Peyer's patch (tissue), 4 donors: Measurements from ENCODE around the gene RGPD3. TPM values are rescaled to one million over a fixed set of nuclear protein-coding genes. Genes with fewer than 3 reads are reported as not detected.
A peak's percentile ranks its signal among the peaks of the same experiment; 100 is the strongest.
"Not testable (repeated sequence)": the region's sequence is repeated elsewhere in the genome, so short reads cannot be mapped to it uniquely, and the experiment has no call there.

Experiments used
- DNase-seq, 3 donors: peaks; one replicate each; pipeline ENCODE4 v3.0.0-alpha.2; 2017 to 2019
- H3K27ac ChIP-seq, 4 donors: fragments of 200-600 bp; sonication (generic); one replicate each; pipeline ENCODE4 v1.5.1; 2016 to 2019
- H3K27me3 ChIP-seq, 2 donors: fragments of 200-600 bp; sonication (generic); one replicate each; pipeline ENCODE4 v1.5.1; 2019
- H3K36me3 ChIP-seq, 3 donors: fragments of 200-600 bp; sonication (generic); one replicate each; pipeline ENCODE4 v1.5.1; 2016 to 2019
- H3K4me1 ChIP-seq, 4 donors: fragments of 200-600 bp; sonication (generic); one replicate each; pipeline ENCODE4 v1.5.1; 2016 to 2019
- H3K4me3 ChIP-seq, 4 donors: fragments of 200-600 bp; sonication (generic); 1 replicate in 3 of 4; 2 replicates in 1 of 4; pipeline ENCODE4 v1.5.1; 2016 to 2019; ENCODE audit warnings: mild to moderate bottlenecking in 1 of 4
- H3K9me3 ChIP-seq, 4 donors: fragments of 200-600 bp; sonication (generic); one replicate each; pipeline ENCODE4 v1.5.1; 2016 to 2019; ENCODE audit warnings: mild to moderate bottlenecking in 1 of 4
- POLR2A ChIP-seq, 2 donors: fragments of 450-650 bp; IDR thresholded peaks; one replicate each; pipeline ENCODE4 v1.5.1; 2017; ENCODE audit warnings: antibody characterized with exemption in 2 of 2, mild to moderate bottlenecking in 2 of 2, moderate library complexity in 2 of 2
- total RNA-seq, 4 donors: library from RNA; depleted of rRNA; stranded (reverse); fragments of >200 nt; gene quantifications; one replicate each; pipeline ENCODE4 v1.1.0, GENCODE V29; 2016
- TF ChIP-seq, protein P1 (sequence below), 6 experiments: fragments of 450-650 bp in 4 of 6; fragments of 200-600 bp in 2 of 6; sonication (generic) in 1 of 6; IDR thresholded peaks; one replicate each; pipeline ENCODE4 v1.5.1; 2017 to 2019; ENCODE audit warnings: antibody characterized with exemption in 6 of 6, mild to moderate bottlenecking in 3 of 6, moderate library complexity in 1 of 6

Gene RGPD3
- under 1 TPM in 2 of 4 donors, not detected in 2; 0.67 to 0.83 TPM for total RNA-seq

DNA sequence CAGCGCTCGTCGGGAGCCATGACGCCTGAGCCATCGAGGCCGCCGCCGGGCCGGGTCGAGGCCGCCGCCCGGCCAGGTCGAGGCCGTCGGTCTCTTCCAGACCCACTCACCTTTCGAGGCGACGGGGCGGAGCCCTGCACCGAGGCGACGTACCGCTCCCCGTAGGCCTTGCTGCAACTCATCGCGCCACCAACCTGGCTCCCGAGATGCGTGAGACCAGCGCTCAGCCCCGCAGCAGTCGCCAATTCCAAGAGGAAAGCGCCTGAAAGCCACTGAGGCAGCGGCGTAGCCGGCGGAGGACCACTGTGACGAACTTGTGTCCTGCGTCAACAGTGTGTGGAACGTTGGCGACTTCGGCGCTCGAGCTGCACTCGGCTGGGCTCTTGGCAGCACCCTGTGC lies at the start of gene RGPD3:
TSS of gene RGPD3 (minus strand) at position 307 of the 400 bp plus-strand sequence. CDS start at position 182, 125 bp downstream.
- not testable (repeated sequence) for DNase-seq, H3K4me1 ChIP-seq, H3K27ac ChIP-seq, H3K9me3 ChIP-seq, H3K36me3 ChIP-seq, H3K4me3 ChIP-seq, H3K27me3 ChIP-seq

DNA sequence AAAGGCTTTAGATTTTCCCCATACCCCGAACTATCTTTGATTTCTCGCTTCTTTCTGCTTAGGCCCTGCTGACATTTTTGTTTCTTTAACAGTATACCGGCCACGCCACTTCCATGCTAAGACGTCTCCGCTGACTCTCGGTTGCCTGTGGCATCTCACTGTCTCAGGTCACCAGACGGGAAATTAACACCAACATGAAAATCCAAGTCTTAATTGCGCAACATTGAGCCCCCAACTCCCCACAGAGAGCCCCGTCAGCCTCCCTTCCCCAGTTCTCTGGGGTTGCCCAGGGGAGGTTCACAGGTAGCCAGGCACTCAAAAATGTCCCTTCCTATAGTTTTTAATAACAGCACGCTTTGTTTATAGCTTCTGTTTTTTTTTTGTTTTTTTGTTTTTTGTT lies 49.1 kb upstream of the RGPD3 start:
- Histone ChIP-seq H3K4me1 (no peaks in the 10 kb centered on the region), H3K36me3 (no peaks in the 10 kb centered on the region), H3K9me3 (no peaks in the 10 kb centered on the region), H3K27me3 (no peaks in the 10 kb centered on the region), H3K4me3 (no peak overlapping the region), H3K27ac (no peak overlapping the region)
- DNase-seq: peak in 1 of 3 donors; percentile 17
- TF ChIP-seq POLR2A (IDR thresholded peaks at IDR 0.05): no peak
- TF ChIP-seq, protein P1, sequence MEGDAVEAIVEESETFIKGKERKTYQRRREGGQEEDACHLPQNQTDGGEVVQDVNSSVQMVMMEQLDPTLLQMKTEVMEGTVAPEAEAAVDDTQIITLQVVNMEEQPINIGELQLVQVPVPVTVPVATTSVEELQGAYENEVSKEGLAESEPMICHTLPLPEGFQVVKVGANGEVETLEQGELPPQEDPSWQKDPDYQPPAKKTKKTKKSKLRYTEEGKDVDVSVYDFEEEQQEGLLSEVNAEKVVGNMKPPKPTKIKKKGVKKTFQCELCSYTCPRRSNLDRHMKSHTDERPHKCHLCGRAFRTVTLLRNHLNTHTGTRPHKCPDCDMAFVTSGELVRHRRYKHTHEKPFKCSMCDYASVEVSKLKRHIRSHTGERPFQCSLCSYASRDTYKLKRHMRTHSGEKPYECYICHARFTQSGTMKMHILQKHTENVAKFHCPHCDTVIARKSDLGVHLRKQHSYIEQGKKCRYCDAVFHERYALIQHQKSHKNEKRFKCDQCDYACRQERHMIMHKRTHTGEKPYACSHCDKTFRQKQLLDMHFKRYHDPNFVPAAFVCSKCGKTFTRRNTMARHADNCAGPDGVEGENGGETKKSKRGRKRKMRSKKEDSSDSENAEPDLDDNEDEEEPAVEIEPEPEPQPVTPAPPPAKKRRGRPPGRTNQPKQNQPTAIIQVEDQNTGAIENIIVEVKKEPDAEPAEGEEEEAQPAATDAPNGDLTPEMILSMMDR (IDR thresholded peaks at IDR 0.05): no peak

DNA sequence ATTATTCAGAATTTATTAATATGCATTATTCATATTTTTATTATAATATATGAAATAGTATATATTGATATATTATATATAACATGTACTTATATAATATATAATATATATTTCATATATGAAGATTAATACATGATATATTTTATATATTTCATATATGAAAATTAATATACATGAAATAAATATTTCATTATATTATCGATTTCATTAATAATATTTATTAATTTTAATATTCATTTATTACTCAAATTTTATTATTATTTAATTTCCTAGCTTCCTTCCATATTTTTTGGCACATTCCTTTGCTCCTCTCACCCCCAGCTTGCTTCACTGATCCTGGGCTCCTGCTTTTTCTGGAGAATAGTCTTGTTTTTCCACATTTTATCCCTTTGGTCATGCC lies 48.7 kb upstream of the RGPD3 start:
- no peak overlapping the region for H3K4me3 ChIP-seq
- no peak for DNase-seq
- H3K27me3 ChIP-seq: no peaks in the 10 kb centered on the region
- H3K27ac ChIP-seq: no peak overlapping the region
- no peaks in the 10 kb centered on the region for H3K9me3 ChIP-seq
- TF ChIP-seq, protein P1 (IDR thresholded peaks at IDR 0.05): no peak
- TF ChIP-seq POLR2A (IDR thresholded peaks at IDR 0.05): no peak
- H3K4me1 ChIP-seq: no peaks in the 10 kb centered on the region
- H3K36me3 ChIP-seq: no peaks in the 10 kb centered on the region

DNA sequence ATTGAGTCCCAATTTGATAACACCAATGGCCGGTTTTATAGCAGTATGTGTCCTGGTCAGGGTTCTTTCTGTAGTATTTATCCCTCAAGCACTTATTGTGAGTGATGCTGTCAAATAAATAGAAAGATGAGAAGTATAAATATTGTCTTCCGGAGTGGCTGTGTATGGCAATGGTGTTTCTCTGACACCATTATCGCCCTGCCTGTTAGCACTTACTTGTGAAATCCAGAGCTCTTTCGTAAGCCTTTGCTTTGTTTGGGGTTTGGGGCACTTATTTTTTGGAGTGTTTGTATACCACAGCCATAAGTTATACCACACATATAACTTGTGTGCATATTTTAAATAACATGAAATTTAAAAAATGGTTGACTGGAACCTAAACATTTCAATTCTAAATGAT lies 48.2 kb upstream of the RGPD3 start:
- Histone ChIP-seq H3K27ac (no peak overlapping the region), H3K4me3 (no peak overlapping the region), H3K9me3 (no peaks in the 10 kb centered on the region), H3K36me3 (no peaks in the 10 kb centered on the region), H3K4me1 (no peaks in the 10 kb centered on the region), H3K27me3 (no peaks in the 10 kb centered on the region)
- TF ChIP-seq POLR2A (IDR thresholded peaks at IDR 0.05): no peak
- TF ChIP-seq, protein P1 (IDR thresholded peaks at IDR 0.05): no peak
- DNase-seq: no peak

DNA sequence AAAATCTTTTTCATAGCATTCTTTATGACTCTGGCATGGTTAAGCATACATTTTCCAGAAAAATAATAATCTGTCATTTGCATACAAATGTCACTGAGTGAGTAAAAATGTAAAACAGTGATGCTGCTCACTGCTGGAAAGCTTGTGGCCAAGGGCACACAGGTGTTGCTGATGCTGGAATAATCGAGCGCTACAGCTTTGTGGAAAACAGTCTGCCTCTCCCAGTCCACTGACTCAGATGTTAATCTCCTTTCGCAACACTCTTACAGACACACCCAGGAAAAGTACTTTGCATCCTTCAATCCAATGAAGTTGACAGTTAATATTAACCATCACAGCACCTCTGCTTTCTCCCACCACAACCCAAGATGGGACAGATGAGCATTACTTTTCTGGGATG lies 46.6 kb upstream of the RGPD3 start:
- H3K4me3 ChIP-seq, H3K9me3 ChIP-seq, H3K36me3 ChIP-seq, H3K27me3 ChIP-seq, H3K27ac ChIP-seq, H3K4me1 ChIP-seq: not testable (repeated sequence)
- peak in 1 of 3 donors; percentile 61 for DNase-seq

DNA sequence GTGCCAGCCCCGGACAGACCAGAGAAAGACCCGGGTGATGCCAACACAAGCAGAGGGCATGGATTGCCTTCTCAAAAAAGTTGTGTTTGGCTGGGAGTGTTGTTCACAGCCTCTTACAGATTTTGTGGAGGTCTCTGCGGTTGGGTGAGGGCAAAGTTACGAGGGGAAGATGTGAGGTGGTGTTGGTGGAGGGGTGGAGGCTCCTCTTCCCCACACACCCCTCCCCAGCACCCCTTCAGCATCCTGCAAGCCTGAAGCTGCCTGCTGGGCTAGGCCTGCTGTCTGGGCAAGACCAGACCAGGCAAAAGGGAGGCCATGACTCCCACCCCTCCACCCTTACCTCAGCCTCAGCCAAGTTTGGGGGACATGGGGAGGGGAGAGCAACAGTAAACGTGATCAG lies 45.2 kb upstream of the RGPD3 start:
- H3K27ac ChIP-seq, H3K4me1 ChIP-seq, DNase-seq, H3K36me3 ChIP-seq, H3K4me3 ChIP-seq, H3K27me3 ChIP-seq, H3K9me3 ChIP-seq: not testable (repeated sequence)

DNA sequence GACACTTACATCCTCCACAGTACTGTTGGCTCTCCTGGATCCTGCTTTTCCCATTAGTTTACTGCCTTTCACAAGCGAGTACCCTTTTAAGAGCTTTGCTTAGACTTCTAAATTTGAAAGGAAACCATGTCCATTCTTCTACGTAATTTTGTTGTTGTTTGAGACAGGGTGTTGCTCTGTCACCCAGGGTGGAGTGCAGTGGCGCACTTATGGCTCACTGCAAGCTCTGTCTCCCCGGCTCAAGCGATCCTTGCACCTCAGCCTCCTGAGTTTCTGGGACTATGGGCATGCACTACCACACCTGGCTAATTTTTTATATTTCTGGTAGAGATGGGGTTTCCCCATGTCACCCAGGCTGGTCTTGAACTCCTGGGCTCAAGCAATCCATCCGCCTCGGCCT lies 43.7 kb upstream of the RGPD3 start:
- not testable (repeated sequence) for DNase-seq, H3K9me3 ChIP-seq, H3K27me3 ChIP-seq, H3K36me3 ChIP-seq, H3K4me1 ChIP-seq, H3K4me3 ChIP-seq
- peak overlapping the region in 2 of 4 donors; percentile 30 to 35 for H3K27ac ChIP-seq

DNA sequence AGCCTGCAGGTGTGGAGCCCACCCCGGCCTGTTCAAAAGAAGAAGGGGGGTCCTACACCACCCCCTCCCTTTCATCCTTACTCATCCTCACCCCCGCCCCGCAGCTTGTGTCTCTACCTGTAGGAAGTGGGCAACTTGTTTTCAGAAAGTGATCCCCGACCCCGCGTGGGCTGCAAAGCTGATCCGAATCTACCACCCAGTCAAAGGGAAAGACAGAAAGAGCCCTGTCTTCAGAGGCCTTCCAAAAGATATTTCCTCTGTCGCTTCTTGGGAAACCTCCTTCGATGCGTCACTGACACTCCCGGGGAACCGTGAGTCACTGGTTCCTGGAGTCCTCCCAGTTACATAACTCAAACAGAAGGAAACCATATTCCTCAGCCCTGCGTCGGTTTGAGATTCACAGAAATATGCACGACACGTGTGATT lies 43.3 kb upstream of the RGPD3 start:
- peak in 2 of 3 donors; percentile 18 to 83 for DNase-seq
- not testable (repeated sequence) for H3K36me3 ChIP-seq, H3K27me3 ChIP-seq, H3K9me3 ChIP-seq, H3K4me1 ChIP-seq, H3K4me3 ChIP-seq
- peak overlapping the region in 2 of 4 donors; percentile 30 to 35 for H3K27ac ChIP-seq

DNA sequence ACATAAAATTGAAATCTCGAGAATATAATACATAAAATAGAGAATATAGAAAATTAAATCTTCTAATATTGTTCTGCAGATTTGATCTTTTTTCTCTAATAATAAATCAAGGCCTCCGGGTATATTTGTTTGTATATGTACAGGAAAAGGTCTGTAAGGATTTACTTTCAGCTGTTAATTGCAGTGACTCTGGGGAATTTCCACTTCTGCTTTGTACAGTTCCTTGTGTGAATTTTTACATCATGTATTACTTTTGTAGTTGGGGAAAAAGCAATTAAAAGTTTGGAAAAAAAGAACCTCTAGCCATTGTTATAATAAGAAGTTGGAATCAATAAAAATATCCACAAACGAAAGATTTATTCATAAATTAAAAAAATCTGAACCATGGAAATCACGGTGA lies 42.6 kb upstream of the RGPD3 start:
- not testable (repeated sequence) for H3K9me3 ChIP-seq, H3K27ac ChIP-seq, DNase-seq, H3K27me3 ChIP-seq, H3K36me3 ChIP-seq, H3K4me1 ChIP-seq, H3K4me3 ChIP-seq

DNA sequence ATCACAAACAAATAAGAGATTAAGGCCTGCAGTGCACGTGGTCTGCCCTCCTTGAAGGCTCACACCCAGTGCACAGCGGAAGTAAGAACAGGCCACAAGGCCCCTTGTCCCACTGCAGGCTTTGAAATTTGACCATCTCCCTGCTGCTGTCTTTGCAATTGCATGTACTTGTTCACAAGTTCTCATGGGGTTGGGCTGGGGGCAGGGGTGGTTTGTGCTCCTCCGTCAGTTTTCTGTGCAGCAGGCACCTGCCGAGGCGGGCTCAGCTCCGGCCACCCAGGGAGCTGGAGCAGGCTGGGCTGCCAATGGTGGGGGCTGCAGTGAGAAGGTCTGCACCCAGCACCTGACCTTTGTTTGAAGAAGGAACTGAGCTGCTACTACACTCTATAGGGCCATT lies 41.2 kb upstream of the RGPD3 start:
- H3K4me3 ChIP-seq, H3K27ac ChIP-seq, H3K27me3 ChIP-seq, H3K9me3 ChIP-seq, H3K4me1 ChIP-seq, H3K36me3 ChIP-seq, DNase-seq: not testable (repeated sequence)

DNA sequence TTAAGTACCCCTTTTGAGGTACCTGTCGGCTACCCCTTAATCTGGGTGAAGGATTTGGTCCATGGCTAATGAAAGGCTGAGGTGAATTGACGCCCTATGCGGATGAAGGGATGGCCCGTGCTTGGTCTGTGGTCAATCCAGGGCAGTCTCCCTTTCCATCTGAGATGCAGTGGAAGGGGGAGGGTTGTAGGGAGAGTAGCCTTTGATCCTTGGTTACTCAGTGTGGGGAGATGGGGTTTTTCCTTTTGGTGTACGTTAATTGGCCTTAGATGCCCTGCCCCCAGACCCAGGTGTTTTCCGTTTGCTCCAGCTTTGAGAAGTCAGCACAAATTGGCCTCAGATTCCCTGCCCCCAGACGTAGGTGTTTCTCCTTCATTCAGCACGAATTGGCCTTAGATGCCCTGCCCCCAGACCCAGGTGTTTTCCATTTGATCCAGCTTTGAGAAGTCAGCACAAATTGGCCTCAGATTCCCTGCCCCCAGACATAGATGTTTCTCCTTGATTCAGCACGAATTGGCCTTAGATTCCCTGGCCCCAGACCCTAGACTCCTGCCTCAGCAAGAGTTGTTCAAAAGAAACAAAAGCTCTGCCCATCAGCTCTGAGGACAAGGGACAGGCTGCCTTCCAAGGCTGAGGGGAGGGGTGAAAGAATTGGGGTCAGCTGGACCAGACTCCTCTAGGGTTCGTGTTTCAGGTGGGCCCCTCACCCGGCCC lies 40.6 kb upstream of the RGPD3 start:
- not testable (repeated sequence) for H3K27ac ChIP-seq, H3K4me3 ChIP-seq, H3K4me1 ChIP-seq, H3K9me3 ChIP-seq, DNase-seq, H3K27me3 ChIP-seq, H3K36me3 ChIP-seq

DNA sequence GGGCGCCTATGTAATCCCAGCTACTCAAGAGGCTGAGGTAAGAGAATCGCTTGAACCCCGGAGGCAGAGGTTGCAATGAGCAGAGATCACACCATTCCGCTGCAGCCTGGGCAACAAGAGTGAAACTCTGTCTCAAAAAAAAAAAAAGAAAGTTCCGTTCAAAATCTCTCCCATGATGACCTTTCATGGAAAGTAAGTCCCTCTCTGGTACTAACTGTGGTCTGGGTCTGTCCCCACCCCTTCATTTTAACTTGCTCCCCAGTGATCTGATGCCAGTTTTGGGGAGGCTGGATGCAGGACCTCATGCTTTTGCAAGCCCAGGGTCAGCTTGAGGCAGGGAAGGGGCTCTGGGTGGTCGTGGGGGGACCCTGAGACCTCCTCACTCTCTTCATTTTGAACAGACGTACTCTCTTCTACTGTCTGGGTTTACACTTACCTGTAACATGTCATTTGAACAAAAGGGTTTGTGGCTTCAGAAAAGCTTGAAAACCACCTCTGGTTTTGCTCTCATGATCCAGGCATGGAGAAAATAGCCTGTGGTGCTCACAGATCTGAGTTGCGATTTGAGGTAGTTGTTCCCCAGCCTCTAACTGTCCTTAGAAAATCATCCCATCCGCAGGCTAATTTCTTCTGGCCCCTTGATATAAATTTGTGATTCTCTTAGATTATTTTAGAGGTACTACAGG lies 37.9 kb upstream of the RGPD3 start:
- not testable (repeated sequence) for H3K27me3 ChIP-seq, H3K27ac ChIP-seq, H3K4me1 ChIP-seq, DNase-seq, H3K9me3 ChIP-seq, H3K4me3 ChIP-seq, H3K36me3 ChIP-seq
